HG03460 (cell line): ENCODE measurements around the gene KLHL6.

Experiments
- ATAC-seq: cut with Tn5 transposase; IDR thresholded peaks from one replicate; pipeline ENCODE4 v1.9.1; 2021; ENCODE audit not compliant: unreplicated experiment

KLHL6 gene

DNA sequence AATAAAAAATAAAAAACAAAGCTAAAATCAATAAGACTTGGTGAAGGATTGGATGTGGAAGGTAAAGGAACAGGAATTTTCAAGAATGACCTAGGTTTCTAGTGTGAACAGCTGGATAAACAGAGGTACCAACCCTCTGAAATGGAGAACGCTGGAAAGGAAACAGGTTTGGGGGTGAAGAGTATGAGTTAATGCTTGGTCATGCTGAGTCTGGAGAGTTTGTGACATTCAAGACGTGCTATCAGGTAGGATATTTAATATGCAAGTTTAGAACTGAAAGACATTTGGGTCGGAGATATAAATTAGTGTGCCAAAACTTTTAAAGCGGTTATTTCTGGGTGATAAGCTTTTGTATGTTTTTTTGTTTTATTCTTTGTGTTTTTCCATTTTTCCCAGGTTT is 11.4 kb upstream of the KLHL6 start:
- ATAC-seq = no peak

DNA sequence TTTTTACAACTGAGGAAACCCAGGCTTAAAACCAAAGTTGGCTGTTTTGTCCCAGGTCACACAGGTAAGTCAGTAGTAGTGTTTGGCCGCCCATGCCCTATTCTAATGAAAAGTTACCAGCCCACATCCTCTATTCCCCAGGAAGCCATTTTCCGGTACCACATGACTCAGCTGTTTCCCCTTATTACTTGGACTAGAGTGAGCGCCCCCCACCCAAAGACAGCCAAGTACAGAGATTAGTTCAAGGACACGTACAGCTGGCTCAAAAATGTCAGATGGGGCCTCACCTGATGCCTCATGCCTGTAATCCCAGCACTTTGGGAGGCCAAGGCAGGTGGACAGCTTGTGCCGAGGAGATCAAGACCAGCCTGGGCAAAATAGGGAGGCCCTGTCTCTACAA is 8.5 kb upstream of the KLHL6 start:
- ATAC-seq = no peak

DNA sequence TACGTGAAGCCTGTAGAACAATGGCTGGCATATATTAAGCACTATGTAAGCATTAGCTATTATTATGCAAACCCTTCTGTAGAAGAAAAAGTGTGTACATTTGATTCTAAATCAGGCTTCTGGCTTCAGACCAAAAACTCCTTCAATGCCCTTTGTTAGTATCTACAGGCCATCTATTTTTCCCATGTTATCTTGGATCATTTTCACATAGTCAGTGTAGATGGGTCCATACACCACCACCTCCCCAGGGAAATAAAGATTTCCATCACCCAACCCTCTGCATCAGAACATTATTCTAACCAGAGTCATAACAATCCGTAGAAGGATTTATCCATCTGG is 8.0 kb upstream of the KLHL6 start:
- no peak for ATAC-seq

DNA sequence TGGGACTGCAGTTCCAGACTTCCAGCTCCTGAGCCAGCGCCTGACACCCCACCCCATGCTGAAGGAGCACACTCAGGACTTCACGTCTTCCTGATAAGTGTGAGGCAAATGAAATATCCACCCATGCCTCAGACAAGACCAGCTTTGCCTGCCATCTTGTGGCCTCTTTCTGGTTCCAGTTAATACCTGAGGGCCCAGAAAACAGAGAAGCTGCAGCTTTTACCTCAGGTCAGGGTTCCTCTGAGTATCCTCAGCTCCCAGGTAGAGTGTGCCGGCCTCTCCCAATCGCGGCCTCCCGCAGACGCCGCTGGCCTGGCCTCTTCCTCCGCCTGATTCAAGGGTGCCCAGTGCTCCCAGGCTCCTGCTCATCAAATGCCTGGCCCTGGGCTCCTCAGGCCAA is 5.1 kb upstream of the KLHL6 start:
- no peak for ATAC-seq

DNA sequence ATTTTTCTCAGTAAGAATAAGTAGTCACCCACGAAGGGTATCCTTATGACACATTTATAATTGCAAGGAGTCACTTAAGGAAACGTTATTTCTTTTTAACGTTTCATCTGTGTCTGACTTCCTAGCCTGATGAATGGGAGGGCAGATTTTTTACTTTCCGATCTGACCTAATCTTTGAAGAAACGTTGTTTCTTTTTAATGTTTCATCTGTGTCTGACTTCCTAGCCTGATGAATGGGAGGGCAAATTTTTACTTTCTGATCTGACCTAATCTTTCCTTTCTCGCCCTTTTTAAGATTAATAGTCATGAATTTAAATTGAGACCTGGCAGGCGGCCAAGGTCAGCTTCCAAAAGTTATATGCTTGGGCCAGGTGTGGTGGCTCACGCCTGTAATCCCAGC is 3.0 kb upstream of the KLHL6 start:
- no peak for ATAC-seq

DNA sequence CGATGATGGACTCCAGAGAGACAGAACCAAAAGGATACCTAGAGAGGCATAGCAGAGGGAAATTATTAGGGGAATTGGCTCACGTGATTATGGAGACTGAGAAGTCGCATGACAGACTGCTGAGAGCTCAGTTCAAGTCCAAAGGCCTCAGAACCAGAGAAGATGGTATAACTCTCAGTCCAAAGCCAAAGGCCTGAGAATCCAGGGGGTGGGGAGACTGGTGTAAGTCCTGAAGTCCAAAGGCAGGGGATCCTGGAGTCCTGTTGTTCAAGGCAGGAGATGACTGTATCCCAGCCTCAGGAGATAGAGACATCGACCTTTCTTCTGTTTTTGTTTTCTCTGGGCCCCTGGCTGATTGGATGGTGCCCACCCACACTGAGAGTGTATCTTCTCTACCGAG is 1.2 kb upstream of the KLHL6 start:
- no peak for ATAC-seq

DNA sequence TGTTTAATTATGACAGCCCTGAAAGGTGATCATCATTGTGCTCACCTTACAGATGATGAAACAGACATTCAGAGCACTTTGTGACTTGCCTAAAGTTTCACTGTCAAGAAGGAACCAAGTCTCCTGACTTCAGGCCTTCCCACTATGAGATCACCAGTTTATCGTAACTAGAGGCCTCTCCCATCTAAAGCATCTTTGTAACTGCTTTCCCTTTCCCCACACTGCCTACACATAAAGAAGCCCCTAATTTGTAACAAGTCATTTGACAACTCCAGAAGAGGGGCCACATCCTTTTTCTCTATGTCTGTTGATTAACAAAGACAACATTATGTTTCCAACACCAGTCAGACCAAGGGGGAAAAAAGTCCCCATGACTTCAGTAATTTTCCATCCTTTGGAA is 1.1 kb downstream of the KLHL6 start:
- no peak for ATAC-seq

DNA sequence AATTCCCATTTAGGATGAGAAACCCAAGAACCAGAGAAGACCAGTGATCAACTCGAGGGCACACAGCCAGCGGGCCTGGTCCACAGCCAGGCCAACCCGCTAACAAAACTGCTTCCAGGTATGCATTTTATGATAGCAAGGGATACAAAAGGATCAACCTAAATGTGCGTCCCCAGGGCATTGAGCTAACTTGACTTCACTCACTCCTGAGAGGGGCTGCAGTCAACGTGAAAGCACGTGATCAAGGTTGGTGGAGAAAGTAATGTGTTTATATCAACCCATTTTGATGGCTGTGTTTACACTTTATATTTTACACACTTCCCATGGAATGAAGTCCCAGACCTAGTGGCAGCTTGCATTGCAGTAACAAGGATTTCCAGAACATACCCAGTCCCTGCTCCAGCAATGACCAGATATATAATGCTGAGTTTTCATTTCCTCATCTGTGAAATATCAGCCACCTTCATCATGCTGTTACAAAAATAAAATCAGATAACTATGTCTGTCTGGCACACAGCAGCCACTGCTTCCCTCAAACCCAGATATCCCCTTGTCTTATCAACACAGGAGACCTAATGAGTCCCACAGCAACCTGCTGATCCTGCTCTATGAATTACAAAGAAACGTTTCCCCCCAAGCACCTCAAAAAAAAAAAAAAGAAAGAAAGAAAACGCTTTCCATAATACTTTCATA is 2.0 kb downstream of the KLHL6 start:
- ATAC-seq = no peak

DNA sequence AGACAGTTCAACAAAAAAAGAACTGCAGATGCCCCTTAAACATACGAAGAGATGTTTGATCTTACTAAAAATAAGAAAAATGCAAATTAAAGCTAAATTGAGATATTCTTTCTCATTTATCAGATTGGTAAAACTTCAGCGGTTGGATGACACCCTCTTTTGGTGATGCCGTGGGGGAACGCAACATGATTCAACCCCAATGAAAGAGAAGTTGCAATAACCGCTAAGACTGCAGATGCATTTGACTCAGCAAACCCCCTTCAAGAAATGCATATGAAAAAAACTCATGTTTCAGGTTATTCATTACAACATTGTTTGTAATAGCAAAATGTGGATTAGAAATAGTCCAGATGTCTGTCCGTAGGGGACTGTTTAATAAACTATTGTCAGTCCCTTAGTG is 3.6 kb downstream of the KLHL6 start:
- ATAC-seq = no peak

DNA sequence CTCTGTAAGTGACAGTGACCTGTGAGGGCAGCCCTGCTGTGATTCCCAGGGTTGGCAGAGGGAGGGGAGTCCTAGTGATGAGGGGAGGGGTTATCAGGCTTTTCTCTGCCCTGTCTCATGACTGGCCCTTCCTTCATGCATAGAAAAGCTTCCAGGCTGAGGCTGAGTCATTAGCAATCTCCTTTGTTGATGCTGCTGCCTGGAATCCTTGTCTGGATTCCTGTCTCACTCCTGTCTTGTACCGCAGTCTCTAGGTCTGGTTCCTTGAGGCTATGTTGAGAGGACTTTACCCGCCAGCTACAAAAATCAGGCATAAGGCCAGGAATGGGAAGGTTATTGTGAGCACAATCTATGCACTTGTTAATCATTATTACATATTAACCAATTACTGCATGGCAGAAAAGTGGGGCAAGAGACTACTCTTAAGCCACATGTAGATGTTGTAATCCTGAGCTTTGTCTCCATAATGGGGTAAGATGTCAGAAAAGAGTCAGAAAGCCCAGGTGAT is 7.2 kb downstream of the KLHL6 start:
- ATAC-seq = no peak

DNA sequence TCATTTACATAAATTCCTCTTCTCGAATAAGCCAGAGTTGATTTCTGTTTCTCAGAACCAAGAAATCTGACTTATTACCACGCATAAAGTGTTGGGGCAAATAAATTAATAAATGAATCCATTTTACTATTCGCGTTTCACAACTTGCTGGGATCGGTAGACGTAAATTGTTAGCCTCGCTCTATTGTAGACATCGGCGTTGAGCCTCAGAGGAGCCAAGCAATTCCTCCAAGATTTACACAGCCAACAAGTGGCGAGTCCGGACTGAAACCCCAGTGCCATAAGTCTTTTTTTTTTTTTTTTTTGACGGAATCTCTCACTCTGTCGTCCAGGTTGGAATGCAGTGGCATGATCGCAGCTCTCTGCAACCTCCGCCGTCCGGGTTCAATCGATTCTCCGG is 8.9 kb downstream of the KLHL6 start:
- ATAC-seq = no peak

DNA sequence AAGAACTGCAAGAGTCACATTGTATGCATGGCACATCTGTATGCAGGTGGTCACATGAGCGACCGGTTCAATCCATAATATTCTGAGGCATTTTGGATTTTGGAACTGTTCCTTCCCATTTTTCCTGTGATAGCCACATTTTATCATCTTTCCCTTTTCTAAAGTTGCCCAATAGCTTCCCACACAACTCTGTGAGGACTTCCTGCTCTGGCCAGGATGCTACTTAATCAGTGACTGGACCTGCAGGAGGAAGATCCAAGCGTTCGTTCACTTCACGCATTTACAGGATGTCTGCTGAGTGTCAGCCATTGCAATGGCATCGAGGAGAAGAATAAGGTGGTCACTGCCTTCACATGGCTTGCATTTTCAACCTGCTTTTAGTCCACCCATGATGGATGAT is 9.8 kb downstream of the KLHL6 start:
- ATAC-seq = no peak

DNA sequence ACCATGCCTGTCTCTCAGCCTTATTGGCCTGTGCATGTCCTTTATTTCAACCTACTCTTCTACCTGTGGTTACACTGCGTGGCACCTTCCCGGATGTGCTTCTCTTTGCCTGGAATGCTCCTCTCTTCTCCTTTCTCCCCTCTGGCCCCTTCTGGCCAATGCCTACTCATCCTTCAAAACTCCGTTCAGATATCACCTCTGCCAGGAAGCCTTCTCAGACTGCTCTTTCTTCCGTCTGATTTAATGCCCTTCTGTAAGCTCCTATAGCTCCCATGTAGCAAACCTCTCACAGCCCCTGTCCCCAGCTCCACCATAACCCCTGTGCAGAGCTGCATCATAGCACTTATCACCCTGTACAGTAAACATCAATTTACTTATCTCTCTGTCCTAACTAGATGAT is 13.2 kb downstream of the KLHL6 start:
- no peak for ATAC-seq

DNA sequence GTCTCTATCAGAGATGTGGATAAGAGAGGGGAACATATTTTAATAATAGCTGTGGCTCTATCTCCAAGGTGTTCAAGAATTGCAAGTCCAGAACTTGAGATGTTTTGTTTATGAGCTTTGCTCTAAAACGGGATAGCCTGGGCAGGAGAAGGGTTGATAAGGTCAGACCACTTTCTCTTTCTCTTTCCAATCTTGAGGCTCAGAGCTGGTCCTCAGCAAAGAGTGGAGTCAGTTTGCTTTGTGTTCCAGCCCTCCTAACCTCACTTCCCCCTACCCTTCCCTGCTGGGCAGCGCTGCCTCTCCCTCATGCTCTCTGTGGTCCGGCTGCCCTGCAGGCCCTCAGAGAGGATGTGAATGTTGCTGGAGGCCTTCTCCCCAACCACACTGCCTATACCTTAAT is 13.8 kb downstream of the KLHL6 start:
- no peak for ATAC-seq

DNA sequence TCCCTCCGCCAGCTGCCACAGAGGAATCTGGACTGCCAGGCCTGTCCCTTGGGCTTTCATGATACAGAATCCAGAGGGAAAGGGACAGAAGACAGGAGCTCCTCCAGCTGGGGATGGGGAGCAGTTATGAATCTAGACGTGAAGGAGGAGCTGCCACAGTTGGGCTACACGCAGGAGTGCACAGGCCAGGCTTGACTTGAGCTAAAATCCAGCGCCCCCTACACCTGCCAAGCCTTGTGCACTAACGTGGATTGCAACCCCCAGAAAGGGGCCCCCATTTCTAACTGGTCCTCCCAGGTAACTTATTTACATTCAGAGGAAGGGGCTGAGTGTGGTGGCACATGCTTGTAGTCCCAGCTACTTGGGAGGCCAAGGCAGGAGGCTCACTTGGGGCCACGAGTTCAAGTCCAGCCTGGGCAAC is 14.3 kb downstream of the KLHL6 start:
- ATAC-seq = no peak

DNA sequence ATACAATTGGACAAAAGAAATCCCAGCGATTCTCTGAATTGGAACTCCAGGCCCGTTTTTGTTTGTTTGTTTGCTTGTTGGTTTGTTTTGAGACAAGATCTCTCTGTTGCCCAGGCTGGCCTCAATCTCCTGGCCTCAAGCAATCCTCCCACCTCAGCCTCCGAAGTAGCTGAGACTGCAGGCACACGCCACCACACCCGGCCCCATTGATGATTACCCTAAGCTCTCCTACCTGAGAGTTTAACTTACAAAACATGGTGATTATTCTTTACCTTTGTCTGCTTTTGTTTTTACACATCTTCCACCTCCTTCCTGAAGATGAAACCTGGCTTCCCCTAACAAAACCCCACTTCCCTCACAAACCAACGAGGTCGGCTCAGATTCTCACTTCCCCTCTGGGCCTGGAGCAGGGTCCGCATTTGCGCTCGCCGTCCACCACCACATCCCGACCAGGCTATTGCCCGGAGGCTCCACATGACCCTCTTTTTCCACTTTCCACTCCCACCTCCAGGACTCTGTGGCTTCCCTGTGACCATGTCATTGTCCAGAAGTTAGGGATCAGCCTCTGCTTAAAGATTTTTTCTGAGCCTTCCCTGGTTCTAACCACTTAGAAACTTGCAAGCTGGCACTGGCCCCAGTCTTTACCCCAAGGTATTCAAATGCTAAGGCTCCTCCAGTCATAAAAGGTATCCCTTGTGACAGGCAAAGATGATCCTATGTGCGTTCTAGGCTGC is 14.8 kb downstream of the KLHL6 start:
- ATAC-seq = no peak

DNA sequence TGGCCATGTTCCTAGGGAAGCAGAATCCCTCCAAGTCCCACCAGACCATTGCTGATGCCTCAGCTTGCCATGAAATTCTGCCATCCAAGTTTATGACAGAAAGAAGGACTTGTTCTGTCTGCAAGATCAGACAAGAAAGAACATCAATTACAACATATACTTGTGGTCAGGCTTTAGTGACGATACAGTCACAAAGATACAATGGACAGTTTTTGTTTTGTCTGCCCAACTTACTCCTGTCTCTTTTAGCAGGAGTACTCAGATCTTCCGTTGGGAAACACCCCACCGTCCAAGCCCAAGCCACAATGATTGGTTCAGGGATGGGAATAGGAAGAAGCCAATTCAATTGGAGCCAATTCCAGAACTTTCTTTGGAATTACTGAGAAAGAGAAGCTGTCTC is 15.7 kb downstream of the KLHL6 start:
- no peak for ATAC-seq

DNA sequence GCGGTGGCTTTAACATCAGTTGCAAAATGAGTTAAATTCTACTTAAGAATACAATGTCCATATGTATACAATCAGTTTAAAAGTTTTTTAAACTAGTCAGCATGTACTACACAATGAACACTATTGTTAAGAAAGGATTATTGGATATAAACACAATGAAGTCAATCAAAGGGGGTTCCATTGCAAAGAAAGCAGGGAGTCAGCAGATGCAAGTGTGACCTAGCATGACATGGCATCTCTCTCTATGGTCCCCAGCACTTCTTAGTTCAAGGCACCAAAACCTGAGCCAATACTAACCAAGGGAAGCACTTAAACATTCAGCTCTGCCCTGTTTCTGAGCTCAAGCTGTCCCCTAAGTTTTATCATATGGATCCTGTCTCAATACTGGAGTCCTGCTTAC is 17.0 kb downstream of the KLHL6 start:
- ATAC-seq = no peak

DNA sequence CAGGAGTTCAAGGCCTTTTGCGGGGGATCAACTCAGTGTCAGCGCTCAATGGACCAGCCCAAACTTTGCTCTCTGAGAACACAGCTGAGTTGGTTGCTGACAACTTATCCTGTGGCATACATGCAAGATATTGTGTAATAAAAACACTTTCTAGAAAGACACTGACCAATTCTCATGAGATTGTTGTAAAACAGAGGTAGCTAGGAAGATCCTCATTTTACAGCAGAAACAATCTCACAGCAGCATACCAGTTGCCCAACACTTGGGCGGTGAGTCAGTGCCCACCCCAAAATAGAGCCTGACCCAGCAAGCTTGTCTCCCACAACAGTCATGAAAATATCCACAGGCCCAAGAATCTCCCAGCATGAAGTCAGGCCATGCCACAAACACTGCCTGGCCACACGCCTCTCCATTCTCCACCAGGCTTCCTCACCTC is 18.2 kb downstream of the KLHL6 start:
- ATAC-seq = no peak

DNA sequence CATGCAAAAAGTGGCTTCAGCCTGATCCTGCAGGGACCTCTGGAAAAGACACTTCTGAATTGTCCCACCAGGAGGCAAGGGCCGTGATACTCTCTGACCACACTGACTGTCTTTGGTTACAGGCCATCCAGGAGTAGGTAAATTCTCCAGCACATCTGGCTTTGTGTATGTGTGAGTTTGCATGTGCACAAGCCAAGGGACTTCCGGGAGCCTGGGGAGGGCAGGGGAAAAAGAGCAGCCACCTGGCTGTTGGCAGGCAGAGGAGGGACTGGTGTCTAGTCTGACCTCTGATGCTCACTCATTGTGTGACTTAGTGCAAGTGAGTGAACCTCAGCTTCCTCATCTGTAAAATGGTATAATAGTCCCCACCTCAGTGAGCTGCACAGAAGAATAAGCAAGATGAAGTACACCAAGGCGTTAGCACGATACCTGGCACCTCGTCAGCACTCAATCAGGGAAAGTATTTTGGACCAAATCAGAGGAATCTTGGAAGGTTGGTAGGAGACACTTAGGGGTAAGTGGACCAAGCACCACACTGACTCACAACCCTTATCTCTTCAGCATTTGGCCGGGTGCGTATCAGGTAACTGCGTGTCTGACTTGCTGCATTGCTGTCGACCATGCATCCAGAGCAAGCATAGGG is 19.1 kb downstream of the KLHL6 start:
- ATAC-seq = peak; percentile 61

DNA sequence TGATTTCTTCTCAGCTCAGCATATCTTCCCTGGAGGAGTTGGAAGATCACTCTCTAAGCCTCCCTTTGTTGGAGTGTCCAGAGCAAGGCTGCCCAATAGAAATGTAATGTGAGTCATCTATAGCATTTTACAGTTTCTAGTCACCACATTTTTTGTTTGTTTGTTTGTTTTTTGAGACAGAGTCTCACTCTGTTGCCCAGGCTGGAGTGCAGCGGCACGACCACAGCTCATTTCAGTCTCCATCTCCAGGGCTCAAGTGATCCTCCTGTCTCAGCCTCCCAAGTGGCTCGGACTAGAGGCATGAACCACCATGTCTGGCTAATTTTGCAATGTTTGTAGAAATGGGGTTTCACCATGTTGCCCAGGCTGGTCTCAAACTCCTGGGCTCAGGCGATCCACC is 21.3 kb downstream of the KLHL6 start:
- no peak for ATAC-seq

DNA sequence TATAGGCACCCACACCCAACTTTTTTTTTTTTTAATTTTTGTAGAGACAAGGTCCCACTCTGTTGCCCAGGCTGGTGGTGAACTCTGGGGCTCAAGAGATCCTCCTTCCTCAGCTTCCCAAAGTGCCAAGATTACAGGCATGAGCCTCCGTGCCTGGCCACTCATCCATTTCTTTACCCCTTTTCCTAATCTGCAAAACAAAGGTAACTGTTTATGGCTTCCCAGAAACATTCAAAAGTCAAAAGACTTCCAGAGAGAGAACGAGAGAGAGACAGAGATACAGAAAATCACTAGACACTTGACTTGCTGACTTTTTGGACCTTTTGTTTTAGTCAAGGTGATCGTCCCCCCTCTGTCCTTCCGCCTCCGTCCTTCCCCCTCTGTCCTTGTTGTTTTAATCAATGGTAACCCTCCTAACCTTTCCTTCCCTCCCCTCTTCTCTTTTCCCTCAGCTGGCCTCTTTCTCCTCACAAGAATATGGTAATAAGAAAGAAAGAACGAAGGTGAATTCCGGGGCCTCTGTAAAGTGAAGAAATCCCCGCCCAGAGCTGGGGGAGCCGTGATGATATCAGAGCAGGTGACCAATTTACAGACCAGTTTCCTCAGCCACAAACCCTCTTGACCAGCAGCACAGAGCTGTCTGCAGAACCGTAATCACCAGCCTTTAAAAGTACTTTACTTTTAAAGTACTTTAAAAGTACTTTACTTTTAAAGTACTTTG is 21.9 kb downstream of the KLHL6 start:
- peak; percentile 61 for ATAC-seq
